Gastroesophageal sphincter (tissue), 3 donors: ENCODE data around the gene ULK4.

Experiments
- POLR2A ChIP-seq, 2 donors: fragments of 450-650 bp; IDR thresholded peaks; one replicate each; pipeline ENCODE4 v1.6.1; 2017; ENCODE audit warnings: antibody characterized with exemption in 2 of 2, mild to moderate bottlenecking in 2 of 2, moderate library complexity in 1 of 2
- POLR2AphosphoS5 ChIP-seq: sonication (generic); formaldehyde crosslinking; IDR thresholded peaks from one replicate; pipeline ENCODE4 v1.6.1; 2017; ENCODE audit warnings: antibody characterized with exemption
- TF ChIP-seq, protein P1 (sequence below), 4 experiments: fragments of 200-600 bp in 2 of 4; fragments of 450-650 bp in 2 of 4; sonication (generic) in 1 of 4; IDR thresholded peaks; one replicate each; pipeline ENCODE4 v1.5.1; 2017 to 2019; ENCODE audit warnings: antibody characterized with exemption in 4 of 4, mild to moderate bottlenecking in 2 of 4, moderate library complexity in 2 of 4

DNA sequence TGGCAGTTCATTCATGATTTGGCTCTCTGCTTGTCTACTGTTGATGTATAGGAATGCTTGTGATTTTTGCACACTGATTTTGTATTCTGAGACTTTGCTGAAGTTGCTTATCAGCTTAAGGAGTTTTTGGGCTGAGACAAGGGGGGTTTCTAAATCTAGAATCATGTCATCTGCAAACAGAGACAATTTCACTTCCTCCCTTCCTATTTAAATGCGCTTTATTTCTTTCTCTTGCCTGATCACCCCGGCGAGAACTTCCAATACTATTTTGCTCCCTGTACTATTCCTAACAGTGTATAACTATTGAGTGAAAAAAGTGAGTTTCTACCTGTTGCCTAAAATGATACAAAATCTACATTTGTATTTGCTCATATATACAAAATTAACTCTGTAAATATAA, 128.3 kb downstream of the ULK4 start:
- TF ChIP-seq, protein P1, sequence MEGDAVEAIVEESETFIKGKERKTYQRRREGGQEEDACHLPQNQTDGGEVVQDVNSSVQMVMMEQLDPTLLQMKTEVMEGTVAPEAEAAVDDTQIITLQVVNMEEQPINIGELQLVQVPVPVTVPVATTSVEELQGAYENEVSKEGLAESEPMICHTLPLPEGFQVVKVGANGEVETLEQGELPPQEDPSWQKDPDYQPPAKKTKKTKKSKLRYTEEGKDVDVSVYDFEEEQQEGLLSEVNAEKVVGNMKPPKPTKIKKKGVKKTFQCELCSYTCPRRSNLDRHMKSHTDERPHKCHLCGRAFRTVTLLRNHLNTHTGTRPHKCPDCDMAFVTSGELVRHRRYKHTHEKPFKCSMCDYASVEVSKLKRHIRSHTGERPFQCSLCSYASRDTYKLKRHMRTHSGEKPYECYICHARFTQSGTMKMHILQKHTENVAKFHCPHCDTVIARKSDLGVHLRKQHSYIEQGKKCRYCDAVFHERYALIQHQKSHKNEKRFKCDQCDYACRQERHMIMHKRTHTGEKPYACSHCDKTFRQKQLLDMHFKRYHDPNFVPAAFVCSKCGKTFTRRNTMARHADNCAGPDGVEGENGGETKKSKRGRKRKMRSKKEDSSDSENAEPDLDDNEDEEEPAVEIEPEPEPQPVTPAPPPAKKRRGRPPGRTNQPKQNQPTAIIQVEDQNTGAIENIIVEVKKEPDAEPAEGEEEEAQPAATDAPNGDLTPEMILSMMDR (IDR thresholded peaks at IDR 0.05), result no peak
- TF ChIP-seq POLR2A (IDR thresholded peaks at IDR 0.05), result no peak
- no peak for TF ChIP-seq POLR2AphosphoS5
